WERI-Rb-1 (cell line): Measurements from ENCODE around the gene ACOT7.

Experiments
- DNase-seq: peaks from one replicate; pipeline ENCODE4 v3.0.0-alpha.2; 2020
- H3K27ac ChIP-seq: fragments of 250-450 bp; sonication (Bioruptor Pico); 2 replicates; pipeline ENCODE4 v1.5.1; 2020; ENCODE audit warnings: mild to moderate bottlenecking, moderate library complexity
- H3K27me3 ChIP-seq: fragments of 250-450 bp; sonication (Bioruptor Pico); 2 replicates; pipeline ENCODE4 v1.5.1; 2021; ENCODE audit warnings: mild to moderate bottlenecking, low read depth, moderate library complexity; ENCODE audit not compliant: insufficient read depth, severe bottlenecking
- H3K36me3 ChIP-seq: fragments of 250-450 bp; sonication (Bioruptor Pico); 2 replicates; pipeline ENCODE4 v1.5.1; 2020; ENCODE audit warnings: mild to moderate bottlenecking, moderate library complexity
- H3K4me3 ChIP-seq: 2 replicates; pipeline ENCODE4 v1.5.1; 2011; ENCODE audit warnings: low read depth, mild to moderate bottlenecking, control low read depth, low read length
- H3K9me3 ChIP-seq: fragments of 250-450 bp; sonication (Bioruptor Pico); 2 replicates; pipeline ENCODE4 v1.5.1; 2021; ENCODE audit warnings: mild to moderate bottlenecking, moderate library complexity; ENCODE audit not compliant: severe bottlenecking
- TF ChIP-seq, protein P1 (sequence below): IDR thresholded peaks from 2 replicates; pipeline ENCODE4 v1.5.1; 2011; ENCODE audit warnings: low read depth, mild to moderate bottlenecking, control low read depth, inconsistent platforms, low read length

Gene ACOT7

DNA sequence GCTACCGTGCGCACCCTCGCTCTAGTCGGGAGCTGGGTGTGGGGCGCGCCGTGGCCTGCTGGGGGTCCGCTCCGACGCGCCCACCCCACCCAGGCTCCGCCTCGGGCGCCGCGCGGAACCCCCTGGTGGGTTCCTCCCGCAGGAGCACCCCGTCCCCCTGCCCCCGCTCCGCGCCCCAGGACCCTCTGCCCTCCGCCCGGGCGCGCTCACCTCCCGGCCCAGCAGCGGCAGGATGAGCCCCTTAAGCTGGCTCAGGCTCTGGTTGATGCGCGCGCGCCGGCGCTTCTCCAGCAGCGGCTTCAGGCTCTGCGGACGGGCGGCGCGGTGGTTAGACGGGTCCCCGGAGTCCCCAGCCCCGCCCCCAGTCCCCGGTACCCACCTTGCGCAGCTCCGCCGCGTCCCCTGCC lies 25.8 kb upstream of the ACOT7 start:
- TF ChIP-seq, protein P1, sequence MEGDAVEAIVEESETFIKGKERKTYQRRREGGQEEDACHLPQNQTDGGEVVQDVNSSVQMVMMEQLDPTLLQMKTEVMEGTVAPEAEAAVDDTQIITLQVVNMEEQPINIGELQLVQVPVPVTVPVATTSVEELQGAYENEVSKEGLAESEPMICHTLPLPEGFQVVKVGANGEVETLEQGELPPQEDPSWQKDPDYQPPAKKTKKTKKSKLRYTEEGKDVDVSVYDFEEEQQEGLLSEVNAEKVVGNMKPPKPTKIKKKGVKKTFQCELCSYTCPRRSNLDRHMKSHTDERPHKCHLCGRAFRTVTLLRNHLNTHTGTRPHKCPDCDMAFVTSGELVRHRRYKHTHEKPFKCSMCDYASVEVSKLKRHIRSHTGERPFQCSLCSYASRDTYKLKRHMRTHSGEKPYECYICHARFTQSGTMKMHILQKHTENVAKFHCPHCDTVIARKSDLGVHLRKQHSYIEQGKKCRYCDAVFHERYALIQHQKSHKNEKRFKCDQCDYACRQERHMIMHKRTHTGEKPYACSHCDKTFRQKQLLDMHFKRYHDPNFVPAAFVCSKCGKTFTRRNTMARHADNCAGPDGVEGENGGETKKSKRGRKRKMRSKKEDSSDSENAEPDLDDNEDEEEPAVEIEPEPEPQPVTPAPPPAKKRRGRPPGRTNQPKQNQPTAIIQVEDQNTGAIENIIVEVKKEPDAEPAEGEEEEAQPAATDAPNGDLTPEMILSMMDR, result no peak
- Histone ChIP-seq H3K9me3 (no peaks in the 10 kb centered on the region), H3K36me3 (no peaks in the 10 kb centered on the region), H3K4me3 (no peak overlapping the region), H3K27me3 (no peaks in the 10 kb centered on the region), H3K27ac (no peak overlapping the region)
- no peak for DNase-seq

DNA sequence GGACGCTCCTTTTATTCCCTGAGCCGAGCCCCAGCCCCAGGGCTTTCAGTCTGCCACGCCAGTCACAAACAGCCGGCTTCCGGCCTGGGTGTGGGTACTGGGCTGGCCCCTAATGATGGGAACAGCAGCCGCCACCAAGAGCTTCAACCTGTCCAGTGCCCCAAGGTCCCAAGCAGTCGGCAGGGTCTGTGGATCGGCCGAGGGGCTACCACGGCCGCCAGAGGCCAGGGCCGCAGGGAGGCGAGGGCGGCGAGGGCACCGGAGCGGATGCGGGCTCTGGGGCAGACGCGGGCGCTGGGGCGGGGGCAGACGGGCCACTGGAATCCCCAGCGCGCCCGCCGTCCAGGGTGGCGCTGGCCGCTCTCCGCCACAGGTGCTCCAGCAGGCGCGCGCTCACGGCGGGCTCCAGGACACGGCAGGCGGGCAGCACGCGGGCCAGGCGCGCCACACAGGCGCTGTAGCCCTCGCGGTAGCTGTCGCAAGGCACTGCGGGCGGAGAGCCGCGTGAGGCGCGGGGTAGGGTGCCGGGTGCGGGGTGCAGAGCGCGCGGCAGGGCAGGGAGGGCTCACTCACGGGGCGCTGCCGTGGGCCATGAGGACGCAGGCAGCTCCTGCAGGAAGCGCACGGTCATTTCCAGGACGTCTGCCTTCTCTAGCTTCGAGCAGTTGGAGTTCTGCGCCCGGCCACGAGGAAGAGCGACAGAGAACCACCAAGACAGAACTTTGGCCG lies 25.3 kb upstream of the ACOT7 start:
- Histone ChIP-seq H3K4me3 (no peak overlapping the region), H3K36me3 (no peaks in the 10 kb centered on the region), H3K9me3 (no peaks in the 10 kb centered on the region), H3K27me3 (no peaks in the 10 kb centered on the region), H3K27ac (no peak overlapping the region)
- TF ChIP-seq, protein P1, result no peak
- DNase-seq, result no peak

DNA sequence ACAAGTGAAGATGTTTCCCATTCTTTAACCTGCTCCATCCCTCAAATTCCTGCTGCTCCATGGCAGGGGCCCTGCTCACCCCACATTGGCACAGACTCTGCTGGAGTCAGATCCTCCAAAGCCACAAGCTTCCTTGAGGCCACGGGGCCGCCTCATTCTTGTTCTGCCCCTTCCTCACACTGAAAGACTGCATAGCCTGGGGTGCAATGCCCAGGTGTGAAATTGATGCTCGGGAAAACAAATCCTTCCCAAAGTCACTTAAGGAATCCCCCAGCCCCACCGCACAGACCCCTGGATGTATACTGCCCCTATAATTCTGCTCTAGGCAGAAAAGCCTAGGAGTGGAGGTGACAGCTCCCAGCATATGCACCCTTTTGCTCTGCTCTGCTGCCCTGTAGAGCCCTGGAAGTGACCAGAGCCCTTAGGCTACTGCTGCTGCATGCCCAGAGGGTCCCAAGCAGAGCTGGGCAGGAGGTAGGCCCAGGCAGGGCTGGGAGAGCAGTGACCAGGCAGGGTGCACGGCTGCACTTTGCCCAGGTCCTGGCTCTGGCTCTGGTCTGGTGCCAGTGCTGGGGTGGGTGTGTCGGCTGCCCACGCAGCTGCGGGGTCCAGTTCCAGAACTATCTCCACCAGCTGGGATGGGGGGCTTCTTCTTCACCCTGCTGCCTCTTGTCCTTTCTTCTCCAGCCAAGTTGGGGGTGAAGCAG lies 24.5 kb upstream of the ACOT7 start:
- Histone ChIP-seq H3K4me3 (no peak overlapping the region), H3K9me3 (no peaks in the 10 kb centered on the region), H3K36me3 (no peaks in the 10 kb centered on the region), H3K27ac (no peak overlapping the region), H3K27me3 (no peaks in the 10 kb centered on the region)
- TF ChIP-seq, protein P1, result no peak
- no peak for DNase-seq

DNA sequence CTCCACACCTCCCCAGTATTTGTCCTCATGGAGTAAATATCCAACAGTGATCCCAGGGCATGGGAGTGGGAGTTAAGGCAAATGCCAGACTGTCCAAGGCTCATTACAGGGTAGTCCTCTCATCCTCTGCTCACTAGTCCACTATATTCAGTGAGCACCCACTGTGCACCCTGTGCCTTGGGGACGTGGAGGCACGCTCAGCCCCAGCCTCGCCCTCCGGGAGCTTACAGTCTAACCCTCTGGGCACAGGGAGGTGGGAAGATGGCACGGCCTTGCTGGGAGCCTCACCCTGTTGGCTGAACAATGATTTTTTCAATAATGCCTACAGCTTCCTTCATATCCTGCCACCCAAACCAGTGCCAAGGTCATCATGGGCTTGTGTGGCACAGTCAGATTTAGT lies 23.3 kb upstream of the ACOT7 start:
- H3K27ac ChIP-seq, result no peak overlapping the region
- H3K9me3 ChIP-seq, result no peaks in the 10 kb centered on the region
- no peak overlapping the region for H3K4me3 ChIP-seq
- DNase-seq, result no peak
- H3K27me3 ChIP-seq, result no peaks in the 10 kb centered on the region
- no peaks in the 10 kb centered on the region for H3K36me3 ChIP-seq
- TF ChIP-seq, protein P1, result no peak

DNA sequence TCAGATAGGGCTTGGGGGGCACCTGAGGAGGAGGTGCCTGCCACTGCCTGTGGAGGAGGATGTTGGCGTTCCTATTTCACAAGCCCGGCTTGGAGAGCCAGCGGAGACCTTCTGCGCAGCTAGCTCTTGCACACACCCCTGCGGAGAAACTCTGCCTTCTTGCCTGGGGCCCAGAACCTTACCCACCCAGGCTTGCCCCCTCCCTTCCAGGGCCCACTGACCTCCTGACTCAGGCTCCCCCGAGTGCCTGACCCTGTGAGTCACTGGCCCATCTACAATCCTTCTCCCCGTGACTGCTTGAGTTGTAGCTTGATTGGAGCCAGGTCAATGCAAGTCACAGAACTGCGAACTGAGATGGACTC lies 22.7 kb upstream of the ACOT7 start:
- no peak for DNase-seq
- Histone ChIP-seq H3K4me3 (no peak overlapping the region), H3K9me3 (no peaks in the 10 kb centered on the region), H3K27ac (no peak overlapping the region), H3K27me3 (no peaks in the 10 kb centered on the region), H3K36me3 (no peaks in the 10 kb centered on the region)
- TF ChIP-seq, protein P1, result no peak
